Nephron (organoid): ENCODE results near the gene UGT1A8.

Source experiments
- H3K27ac Mint-ChIP-seq, 3 experiments: 2 replicates each; pipeline ENCODE4 v1.8.0; 2020; ENCODE audit warnings: mixed read lengths in 3 of 3, mild to moderate bottlenecking in 2 of 3, moderate library complexity in 1 of 3
- H3K27me3 Mint-ChIP-seq: 2 replicates; pipeline ENCODE4 v1.8.0; 2021; ENCODE audit warnings: low read depth, mild to moderate bottlenecking, moderate library complexity, mixed read lengths
- H3K36me3 Mint-ChIP-seq: 2 replicates; pipeline ENCODE4 v1.8.0; 2020; ENCODE audit warnings: low read depth, mixed read lengths
- H3K4me1 Mint-ChIP-seq: 2 replicates; pipeline ENCODE4 v1.8.0; 2020; ENCODE audit warnings: mixed read lengths
- H3K4me3 Mint-ChIP-seq, 3 experiments: 2 replicates each; pipeline ENCODE4 v1.8.0; 2020; ENCODE audit warnings: mild to moderate bottlenecking in 3 of 3, mixed read lengths in 3 of 3, moderate library complexity in 2 of 3
- H3K9me3 Mint-ChIP-seq: 2 replicates; pipeline ENCODE4 v1.8.0; 2020; ENCODE audit warnings: mixed read lengths
- TF ChIP-seq, protein P1 (sequence below), 3 experiments: fragments of 200-600 bp; sonication (generic); IDR thresholded peaks; one replicate each; pipeline ENCODE4 v1.5.0; 2021; ENCODE audit warnings: antibody characterized with exemption in 3 of 3; ENCODE audit not compliant: unreplicated experiment in 3 of 3

Gene UGT1A8

DNA sequence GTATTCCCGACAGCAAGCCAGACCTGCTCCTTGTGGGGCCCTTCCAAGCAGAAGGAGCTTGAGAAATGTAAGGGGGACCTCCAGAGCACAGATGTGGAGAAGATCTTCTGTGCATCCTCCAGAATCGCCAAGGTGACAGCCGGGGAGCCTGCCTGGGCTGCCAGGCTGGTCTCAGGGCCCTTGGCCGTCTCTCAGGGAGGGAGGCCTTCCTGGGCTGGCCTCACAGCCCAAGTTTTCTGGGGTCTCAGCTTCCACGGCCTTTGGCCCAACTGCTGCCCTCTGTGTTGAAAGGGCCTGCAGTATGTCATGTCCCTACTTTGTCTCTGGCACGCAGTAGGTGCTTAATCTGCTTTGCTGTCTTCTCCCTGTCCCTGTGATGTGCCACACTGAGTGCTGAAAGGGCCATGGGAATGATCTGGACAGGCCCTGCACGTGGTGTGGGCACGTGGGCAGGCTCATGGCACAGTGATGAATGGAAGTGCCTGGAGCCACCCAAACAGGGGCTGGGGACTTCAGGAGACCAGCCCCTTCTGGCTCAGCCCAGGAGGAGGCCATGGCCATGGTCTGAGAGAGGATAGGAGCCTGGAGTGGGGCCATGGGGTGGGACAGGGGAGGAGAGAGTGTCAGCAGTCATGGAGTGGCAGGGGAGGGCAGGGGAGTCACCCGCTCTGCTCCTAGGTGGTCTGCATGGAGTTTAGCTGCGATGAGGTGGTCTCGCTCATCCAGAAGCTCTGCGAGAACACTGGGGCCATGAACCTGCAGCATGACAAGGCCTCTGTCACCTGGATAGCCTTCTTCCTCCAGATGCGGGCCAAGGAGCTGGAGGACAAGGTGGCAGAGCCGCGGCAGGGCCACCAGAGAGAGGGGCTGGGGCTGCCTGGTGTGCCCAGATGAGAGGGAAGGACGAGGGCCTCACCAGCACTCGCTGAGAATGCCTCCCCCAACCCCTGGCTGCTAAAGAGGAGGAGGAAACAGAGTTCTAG is 201.5 kb downstream of the UGT1A8 start:
- peaks cover 3% of the 10 kb centered on the region for H3K27me3 Mint-ChIP-seq
- no peaks in the 10 kb centered on the region for H3K36me3 Mint-ChIP-seq
- no peak overlapping the region for H3K27ac Mint-ChIP-seq
- H3K4me1 Mint-ChIP-seq = no peaks in the 10 kb centered on the region
- TF ChIP-seq, protein P1, sequence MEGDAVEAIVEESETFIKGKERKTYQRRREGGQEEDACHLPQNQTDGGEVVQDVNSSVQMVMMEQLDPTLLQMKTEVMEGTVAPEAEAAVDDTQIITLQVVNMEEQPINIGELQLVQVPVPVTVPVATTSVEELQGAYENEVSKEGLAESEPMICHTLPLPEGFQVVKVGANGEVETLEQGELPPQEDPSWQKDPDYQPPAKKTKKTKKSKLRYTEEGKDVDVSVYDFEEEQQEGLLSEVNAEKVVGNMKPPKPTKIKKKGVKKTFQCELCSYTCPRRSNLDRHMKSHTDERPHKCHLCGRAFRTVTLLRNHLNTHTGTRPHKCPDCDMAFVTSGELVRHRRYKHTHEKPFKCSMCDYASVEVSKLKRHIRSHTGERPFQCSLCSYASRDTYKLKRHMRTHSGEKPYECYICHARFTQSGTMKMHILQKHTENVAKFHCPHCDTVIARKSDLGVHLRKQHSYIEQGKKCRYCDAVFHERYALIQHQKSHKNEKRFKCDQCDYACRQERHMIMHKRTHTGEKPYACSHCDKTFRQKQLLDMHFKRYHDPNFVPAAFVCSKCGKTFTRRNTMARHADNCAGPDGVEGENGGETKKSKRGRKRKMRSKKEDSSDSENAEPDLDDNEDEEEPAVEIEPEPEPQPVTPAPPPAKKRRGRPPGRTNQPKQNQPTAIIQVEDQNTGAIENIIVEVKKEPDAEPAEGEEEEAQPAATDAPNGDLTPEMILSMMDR (IDR thresholded peaks at IDR 0.05; ENCODE audit: unreplicated experiment in 3 of 3) = no peak
- no peak overlapping the region for H3K4me3 Mint-ChIP-seq
- H3K9me3 Mint-ChIP-seq = no peaks in the 10 kb centered on the region

DNA sequence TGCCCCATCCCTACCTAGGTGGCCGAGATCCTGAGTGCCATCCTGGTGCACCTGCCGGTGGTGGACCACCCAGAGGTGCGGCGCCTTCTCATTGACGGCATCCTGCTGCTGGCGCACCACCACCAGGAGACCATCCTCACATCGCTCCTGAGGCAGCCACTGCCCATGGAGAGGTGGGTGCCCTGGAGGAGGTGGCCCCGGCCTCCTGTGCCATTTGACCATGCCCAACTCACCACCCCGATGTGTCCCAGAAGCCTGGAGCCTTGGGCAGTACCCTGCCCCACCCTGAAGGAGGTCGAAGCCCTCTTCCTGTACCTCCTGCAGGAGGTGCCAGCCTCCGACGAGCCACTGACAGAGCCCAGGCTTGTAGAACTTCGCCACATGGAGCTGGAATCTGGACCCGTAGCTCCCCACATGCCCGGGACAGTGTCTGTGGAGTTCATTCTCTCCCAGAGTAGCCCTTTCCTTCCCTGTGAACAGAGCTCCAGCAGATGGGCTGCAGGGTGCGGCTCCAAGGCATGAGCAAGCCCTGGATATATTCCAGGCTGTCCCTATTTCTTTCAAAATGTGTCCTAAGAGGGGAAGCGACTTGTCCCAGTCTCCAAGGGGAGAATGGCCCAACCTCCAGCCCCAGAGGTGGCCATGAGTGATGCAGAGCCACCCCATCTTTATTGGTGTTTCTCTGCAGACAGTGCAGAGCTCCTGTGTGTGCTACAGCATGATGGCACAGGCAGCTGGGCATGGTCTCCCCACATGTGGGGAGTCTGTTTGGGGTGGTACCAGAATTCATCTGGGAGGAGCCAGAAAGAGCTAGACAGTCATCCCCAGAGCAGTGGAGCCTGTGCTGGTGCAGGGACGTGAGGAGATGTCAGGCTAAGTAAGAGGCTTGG is 202.7 kb downstream of the UGT1A8 start:
- Mint-ChIP-seq H3K9me3 (no peaks in the 10 kb centered on the region), H3K4me1 (no peaks in the 10 kb centered on the region), H3K27ac (no peak overlapping the region), H3K27me3 (peaks cover 3% of the 10 kb centered on the region), H3K4me3 (no peak overlapping the region), H3K36me3 (no peaks in the 10 kb centered on the region)
- TF ChIP-seq, protein P1 (IDR thresholded peaks at IDR 0.05; ENCODE audit: unreplicated experiment in 3 of 3) = no peak

DNA sequence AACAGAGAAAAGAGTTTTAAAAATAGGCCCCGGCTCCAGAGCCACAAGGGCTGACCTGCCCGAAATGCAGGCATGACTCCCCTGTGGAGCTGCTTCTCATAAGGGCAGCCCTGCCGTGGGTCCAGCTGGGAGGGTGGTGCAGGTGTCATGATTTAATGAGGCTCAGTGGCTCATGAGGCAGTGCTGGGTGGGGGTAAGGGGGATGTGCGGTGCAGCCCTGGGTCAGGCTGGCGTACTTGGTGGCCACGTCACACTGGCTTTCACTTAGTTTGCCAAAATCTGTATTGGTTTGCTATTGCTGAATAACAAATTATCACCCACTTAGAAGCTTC is 203.3 kb downstream of the UGT1A8 start:
- Mint-ChIP-seq H3K27ac (no peak overlapping the region), H3K36me3 (no peaks in the 10 kb centered on the region), H3K4me3 (no peak overlapping the region), H3K4me1 (no peaks in the 10 kb centered on the region), H3K27me3 (peaks cover 3% of the 10 kb centered on the region), H3K9me3 (peaks cover 2% of the 10 kb centered on the region)
- TF ChIP-seq, protein P1 (IDR thresholded peaks at IDR 0.05; ENCODE audit: unreplicated experiment in 3 of 3) = no peak

DNA sequence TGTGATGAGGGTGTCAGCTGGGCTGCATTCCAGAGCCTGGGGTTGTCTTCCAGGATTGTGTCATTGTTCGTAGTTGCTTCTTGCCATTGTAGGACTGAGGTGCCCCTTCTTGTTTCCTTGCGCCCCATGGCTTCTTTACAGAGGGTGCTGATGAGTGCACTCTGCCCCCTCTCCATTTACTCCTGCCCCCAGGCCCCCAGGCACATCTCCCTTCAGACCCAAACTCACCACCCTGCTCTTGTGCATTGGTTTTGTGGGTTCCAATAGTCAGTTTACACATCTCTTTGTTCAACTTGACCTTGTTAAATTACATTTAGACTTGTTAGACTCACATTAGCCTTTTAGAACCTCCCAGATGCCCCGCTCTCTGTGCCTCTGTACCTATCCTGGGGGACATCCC is 203.8 kb downstream of the UGT1A8 start:
- Mint-ChIP-seq H3K4me3 (no peak overlapping the region), H3K9me3 (peaks cover 2% of the 10 kb centered on the region), H3K36me3 (no peaks in the 10 kb centered on the region), H3K4me1 (no peaks in the 10 kb centered on the region), H3K27me3 (peaks cover 3% of the 10 kb centered on the region), H3K27ac (no peak overlapping the region)
- TF ChIP-seq, protein P1 (IDR thresholded peaks at IDR 0.05; ENCODE audit: unreplicated experiment in 3 of 3) = no peak

GRCh38 chr2:233821709-233822100 is 204.3 kb downstream of the UGT1A8 start:
- Mint-ChIP-seq H3K4me1 (no peaks in the 10 kb centered on the region), H3K27me3 (no peaks in the 10 kb centered on the region), H3K4me3 (no peak overlapping the region), H3K27ac (no peak overlapping the region), H3K36me3 (no peaks in the 10 kb centered on the region), H3K9me3 (peaks cover 2% of the 10 kb centered on the region)
- TF ChIP-seq, protein P1 (IDR thresholded peaks at IDR 0.05; ENCODE audit: unreplicated experiment in 3 of 3) = no peak
